ENCODE results near the gene ISM1.

DNA sequence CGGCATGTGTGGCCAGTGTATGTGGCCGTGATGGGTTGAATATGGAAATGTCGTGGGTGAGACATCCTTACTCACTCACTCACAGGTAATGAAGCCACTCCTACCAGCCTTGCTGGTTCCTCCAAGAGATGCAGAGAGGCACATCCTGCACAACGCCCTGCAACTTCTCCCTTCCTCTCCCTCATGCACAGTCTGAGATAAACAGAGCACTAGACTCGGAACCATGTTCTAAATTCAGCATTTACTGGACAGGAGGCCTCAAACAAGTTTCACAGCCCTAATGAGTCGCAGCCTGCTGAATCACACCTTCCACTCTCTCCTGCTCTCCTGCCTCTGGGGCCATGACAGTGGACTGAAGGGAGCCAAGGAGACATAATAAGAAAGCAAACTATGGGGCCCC, 91.2 kb downstream of the ISM1 start:
- TF ChIP-seq, protein P1, sequence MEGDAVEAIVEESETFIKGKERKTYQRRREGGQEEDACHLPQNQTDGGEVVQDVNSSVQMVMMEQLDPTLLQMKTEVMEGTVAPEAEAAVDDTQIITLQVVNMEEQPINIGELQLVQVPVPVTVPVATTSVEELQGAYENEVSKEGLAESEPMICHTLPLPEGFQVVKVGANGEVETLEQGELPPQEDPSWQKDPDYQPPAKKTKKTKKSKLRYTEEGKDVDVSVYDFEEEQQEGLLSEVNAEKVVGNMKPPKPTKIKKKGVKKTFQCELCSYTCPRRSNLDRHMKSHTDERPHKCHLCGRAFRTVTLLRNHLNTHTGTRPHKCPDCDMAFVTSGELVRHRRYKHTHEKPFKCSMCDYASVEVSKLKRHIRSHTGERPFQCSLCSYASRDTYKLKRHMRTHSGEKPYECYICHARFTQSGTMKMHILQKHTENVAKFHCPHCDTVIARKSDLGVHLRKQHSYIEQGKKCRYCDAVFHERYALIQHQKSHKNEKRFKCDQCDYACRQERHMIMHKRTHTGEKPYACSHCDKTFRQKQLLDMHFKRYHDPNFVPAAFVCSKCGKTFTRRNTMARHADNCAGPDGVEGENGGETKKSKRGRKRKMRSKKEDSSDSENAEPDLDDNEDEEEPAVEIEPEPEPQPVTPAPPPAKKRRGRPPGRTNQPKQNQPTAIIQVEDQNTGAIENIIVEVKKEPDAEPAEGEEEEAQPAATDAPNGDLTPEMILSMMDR (IDR thresholded peaks at IDR 0.05): no peak
- TF ChIP-seq POLR2A (IDR thresholded peaks at IDR 0.05) (no peak), EP300 (IDR thresholded peaks at IDR 0.05) (no peak)

Data from stomach (tissue), 4 donors.